G401 (cell line): Measurements from ENCODE around the gene PIGK. TPM values are rescaled to one million over a fixed set of nuclear protein-coding genes. Genes with fewer than 3 reads are reported as not detected.
"Not testable (repeated sequence)": the region's sequence is repeated elsewhere in the genome, so short reads cannot be mapped to it uniquely, and the experiment has no call there.

Experiments used
- DNase-seq: peaks from one replicate; pipeline ENCODE4 v3.0.0-alpha.2; 2015; ENCODE audit warnings: low spot score
- in situ Hi-C: cut with HindIII; loops from 2 replicates; pipeline ENCODE4 v1.10.0; 2016; ENCODE audit warnings: low sequenced_read_pairs, mixed read lengths
- total RNA-seq: library from RNA; depleted of rRNA; stranded (reverse); fragments of >200 nt; shearing (Covaris generic); gene quantifications from 2 replicates; pipeline ENCODE4 v1.2.3, GENCODE V29; 2014

PIGK gene
- total RNA-seq, 1 experiment from 2014 or later: 23.1 TPM

DNA sequence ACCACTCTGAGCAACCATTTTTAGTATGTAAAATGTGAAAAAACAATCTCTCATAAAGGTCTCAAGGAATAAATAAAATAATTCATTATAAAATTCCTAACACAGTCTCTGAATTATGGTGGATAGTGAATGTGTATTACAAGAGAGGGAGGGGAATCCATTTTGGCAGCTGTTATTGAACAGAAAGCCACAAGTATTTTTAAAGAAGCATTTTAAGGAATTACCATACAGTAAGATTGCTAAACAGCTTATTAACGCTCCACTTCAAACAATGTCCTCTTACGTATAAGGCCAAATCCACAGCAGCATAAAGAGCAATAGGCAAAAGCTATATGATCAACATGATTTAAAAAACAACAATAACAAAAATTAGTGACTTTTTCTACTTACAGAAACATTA lies 18.4 kb downstream of the PIGK start:
- no peak for DNase-seq
- in situ Hi-C loops: no loop called here

DNA sequence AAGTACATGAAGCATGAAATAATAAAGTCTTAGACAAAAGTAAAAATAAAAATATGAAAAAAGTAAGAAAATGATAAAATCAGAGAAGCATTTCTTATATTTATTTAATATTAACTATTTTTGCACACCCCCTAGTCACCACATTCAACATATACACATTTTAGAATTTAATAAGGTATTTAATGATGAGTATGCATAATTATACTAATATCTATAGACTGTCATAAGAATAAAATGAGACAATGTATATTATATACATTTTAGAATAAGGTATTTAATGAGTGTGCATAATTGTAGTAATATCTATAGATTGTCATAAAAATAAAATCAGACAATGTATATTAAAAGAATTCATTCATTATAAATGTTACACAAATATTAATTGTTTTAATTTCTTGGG lies 18.9 kb downstream of the PIGK start:
- DNase-seq: no peak
- in situ Hi-C loops: no loop called here

- in situ Hi-C loops: no loop called here
- DNase-seq: no peak
These were observed 21.9 kb downstream of the PIGK start for GRCh38 chr1:77197351-77197750.

DNA sequence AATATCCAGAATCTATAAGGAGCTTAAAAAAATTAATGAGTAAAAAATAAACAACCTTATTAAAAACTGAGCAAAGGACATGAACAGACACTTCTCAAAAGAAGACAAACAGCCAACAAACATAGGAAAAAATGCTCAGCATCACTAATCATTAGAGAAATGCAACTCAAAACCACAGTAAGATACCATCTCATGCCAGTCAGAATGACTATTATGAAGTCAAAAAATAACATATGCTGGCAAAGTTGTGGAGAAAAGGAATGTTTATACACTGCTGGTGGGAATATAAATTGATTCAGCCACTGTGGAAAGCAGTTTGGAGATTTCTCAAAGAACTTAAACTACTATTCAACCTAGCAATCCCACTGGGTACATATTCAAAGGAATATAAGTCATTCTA lies 25.3 kb downstream of the PIGK start:
- DNase-seq: no peak
- in situ Hi-C loops: no loop called here

- in situ Hi-C loops: no loop called here
- DNase-seq: no peak
These were observed 30.5 kb downstream of the PIGK start for GRCh38 chr1:77188770-77189169.

- in situ Hi-C loops, DNase-seq: not testable (repeated sequence)
These were observed 32.3 kb downstream of the PIGK start for GRCh38 chr1:77186907-77187306.

DNA sequence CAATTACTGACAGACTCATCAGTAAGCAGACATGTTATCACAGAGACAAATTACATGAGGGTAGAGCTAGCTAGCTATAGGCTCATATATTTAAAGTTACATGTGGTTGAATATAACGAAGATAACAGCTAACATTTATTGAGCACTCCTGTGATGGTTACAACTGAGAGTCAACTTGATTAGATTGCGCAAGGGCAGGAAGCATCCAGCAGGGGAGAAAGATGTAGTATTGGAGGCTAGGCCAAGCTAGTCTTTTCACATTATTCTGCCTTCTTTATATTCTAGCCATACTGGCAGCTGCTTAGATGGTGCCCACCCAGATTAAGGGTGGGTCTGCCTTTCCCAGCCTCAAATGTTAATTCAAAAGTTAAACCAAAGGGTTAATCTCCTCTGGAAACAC lies 37.1 kb downstream of the PIGK start:
- DNase-seq: no peak
- in situ Hi-C loops: no loop called here

GRCh38 chr1:77179632-77180031 lies 39.6 kb downstream of the PIGK start:
- no peak for DNase-seq
- in situ Hi-C loops: no loop called here

DNA sequence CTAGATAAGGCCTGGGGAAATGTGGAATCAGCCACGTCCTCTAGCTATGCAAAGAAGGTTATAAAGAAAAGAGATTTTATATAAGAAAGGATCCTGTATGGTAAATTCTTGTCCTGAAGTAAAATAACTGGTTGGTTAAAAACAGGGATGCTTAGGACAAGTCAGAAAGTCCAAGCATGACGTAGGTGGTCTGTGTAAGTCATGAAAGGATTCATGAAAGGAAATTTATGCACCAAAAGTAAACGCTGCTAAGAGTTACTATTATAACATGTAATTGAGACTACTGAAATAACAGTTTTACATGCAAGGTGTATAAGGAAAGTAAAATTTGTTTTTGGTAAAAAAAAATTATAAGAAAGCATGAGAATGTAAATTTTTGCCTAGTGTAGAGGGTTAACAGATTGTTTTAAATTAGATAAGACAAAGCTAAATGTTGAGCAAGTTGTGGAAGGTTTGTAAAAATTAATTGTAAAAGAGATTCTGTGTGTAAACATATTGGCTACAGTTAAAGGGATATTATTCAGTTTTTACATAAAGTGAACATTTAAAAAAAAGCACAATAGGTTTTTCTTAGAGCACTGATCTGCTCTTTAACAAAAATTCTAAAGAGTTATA lies 43.9 kb downstream of the PIGK start:
- in situ Hi-C loops: no loop called here

GRCh38 chr1:77170687-77171086 lies 48.5 kb downstream of the PIGK start:
- in situ Hi-C loops: no loop called here
- DNase-seq: no peak

More for the DNA sequence above, 43.9 kb downstream of the PIGK start:
- DNase-seq: no peak

- in situ Hi-C loops: no loop called here
- DNase-seq: no peak
These were observed 50.9 kb downstream of the PIGK start for GRCh38 chr1:77168358-77168757.

DNA sequence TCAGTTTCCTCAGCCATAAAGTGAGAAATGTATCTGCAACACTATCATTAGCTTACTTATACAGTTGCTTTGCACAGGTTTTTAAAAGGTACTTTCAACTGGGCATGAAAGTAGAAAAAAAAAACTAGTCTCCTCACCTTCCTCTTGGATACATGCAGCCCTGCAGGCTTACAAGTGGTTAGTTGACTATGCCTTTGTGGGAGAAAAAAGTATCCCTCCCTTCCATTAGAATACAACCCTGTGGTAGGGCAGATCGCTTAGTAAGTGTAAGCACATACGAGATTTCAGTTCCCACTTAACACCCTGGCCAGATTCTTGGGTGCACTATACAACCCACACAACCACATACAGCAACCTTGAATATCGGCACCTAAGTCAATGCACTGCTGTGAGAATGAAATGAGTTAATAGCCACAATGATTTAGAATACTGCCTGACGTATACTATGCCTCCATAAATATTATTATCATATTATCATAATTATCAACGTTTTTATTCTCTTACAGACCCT lies 54.7 kb downstream of the PIGK start:
- in situ Hi-C loops: no loop called here
- DNase-seq: no peak

DNA sequence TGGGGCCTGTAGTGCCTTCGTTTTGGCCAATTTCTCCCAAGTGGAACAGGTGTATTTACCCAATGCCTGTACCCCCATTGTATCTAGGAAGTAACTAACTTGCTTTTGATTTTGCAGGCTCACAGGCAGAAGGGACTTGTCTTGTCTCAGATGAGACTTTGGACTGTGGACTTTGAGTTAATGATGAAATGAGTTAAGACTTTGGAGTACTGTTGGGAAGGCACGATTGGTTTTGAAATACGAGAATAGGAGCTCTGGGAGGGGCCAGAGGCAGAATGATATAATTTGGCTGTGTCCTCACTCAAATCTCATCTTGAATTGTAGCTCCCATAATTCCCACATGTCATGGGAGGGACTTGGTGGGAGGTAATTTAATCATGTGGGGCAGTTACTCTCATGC lies 59.5 kb downstream of the PIGK start:
- in situ Hi-C loops, DNase-seq: not testable (repeated sequence)

GRCh38 chr1:77156214-77156613 lies 63.0 kb downstream of the PIGK start:
- no peak for DNase-seq
- in situ Hi-C loops: no loop called here

GRCh38 chr1:77146270-77146669 lies 73.0 kb downstream of the PIGK start:
- DNase-seq: no peak
- in situ Hi-C loops: no loop called here

- no peak for DNase-seq
- in situ Hi-C loops: no loop called here
These were observed 75.6 kb downstream of the PIGK start for GRCh38 chr1:77143529-77144121.

DNA sequence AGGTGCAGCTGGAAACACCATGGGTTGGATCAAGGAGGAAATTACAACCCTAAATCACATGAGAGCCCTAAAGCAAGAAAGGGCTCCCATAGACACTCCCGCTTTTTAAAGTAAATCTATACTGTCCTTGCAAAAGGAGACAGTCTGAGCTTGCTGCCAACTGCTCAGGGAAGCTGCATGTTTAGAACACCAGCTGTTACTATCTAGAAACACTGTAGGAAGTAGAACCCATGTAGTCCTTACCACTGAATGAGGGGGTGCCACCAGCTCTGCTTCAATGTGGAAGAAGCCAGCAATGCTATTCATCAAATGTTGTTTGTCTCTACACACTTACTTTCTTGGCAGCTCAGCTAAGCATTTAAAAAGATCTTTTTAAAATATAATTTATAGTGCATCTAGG lies 79.8 kb downstream of the PIGK start:
- in situ Hi-C loops: no loop called here
- no peak for DNase-seq

- in situ Hi-C loops: no loop called here
- DNase-seq: no peak
These were observed 84.9 kb downstream of the PIGK start for GRCh38 chr1:77134359-77134758.

DNA sequence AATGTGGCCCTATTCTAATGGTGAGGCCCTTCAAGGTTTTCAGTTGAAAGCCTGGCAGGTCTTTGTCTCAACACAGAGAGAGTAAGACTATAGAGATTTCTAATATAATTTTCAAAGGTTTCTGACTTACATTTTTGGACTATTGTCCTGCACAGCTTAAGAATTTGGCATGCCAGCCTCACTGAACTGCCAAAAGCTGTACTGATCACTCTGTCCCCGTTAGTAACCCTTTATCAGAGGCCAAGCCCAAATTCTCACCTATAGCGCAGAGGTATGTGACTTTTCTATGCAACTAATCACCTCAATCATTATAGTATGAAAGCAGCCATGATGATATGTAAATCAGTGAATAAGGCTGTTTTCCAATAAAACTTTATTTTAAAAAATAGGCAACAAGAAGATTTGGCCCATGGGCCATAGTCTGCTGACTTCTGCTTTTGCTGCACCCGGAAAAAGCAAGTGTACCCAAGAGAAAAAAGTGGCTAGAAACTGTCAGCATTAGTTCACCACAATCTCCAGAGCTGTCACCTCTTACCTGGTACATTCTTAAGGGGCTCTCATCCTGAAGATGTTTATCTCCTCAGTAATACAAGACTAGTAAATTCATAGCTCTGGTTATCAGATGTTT lies 85.4 kb downstream of the PIGK start:
- in situ Hi-C loops: no loop called here
- peak; percentile 22 for DNase-seq

DNA sequence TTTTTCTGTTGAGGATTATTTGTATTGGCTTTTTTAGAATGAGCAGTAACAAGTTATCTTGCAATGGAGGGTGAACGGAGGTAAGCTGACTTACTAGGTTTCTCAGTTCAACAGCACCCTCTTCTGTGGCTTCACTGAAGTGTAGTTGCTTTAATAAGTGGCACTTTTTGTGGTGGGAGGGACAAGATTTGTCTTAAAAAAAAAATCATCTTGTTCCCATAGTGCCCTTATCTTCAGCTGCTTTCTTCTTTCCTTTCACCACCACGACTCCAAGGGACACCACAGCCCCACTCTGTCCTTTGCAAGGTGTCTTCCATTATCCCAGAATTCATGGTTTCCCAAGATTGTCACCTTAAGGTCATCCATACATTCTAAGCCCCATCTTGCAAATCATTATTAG lies 92.9 kb downstream of the PIGK start:
- peak; percentile 54 for DNase-seq
- in situ Hi-C loops: no loop called here

DNA sequence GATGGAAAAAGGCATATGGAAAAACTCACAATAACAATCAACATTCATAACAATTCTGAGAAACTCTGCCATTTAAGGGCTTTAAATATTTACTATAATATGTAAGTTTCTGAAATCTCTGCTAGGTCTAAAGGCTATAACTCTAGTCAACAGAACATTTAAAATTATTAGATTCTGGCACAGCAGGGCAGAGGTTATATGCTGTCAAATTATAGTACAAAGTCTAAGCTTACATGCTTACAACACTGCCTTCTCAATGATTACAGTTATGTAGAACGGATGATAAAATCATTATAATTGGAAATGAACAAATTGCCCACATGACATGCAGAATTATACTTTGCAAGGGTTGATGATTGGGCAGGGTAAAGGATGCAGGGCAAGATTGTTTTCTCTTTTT lies 97.7 kb downstream of the PIGK start:
- in situ Hi-C loops: no loop called here
- no peak for DNase-seq
